Memory B cell (primary cell): ENCODE results near the gene PLEKHH1.
A peak's percentile ranks its signal among the peaks of the same experiment; 100 is the strongest.
"Not testable (repeated sequence)": the region's sequence is repeated elsewhere in the genome, so short reads cannot be mapped to it uniquely, and the experiment has no call there.

ENCODE experiments used
- ATAC-seq: fragments of 150-1000 bp; cut with Tn5 transposase; 2 replicates; pipeline ENCODE4 v1.10.0; 2021; ENCODE audit warnings: low read depth, mild to moderate bottlenecking, moderate library complexity
- DNase-seq, 2 donors: peaks; one replicate each; pipeline ENCODE4 v3.0.0; 2022; ENCODE audit warnings: low spot score in 2 of 2
- H3K27ac Mint-ChIP-seq: one replicate; pipeline ENCODE4 v1.8.0; 2022; ENCODE audit warnings: mild to moderate bottlenecking, moderate library complexity, mixed read lengths
- H3K27me3 Mint-ChIP-seq: one replicate; pipeline ENCODE4 v1.8.0; 2022; ENCODE audit warnings: mixed read lengths
- H3K36me3 Mint-ChIP-seq: one replicate; pipeline ENCODE4 v1.8.0; 2022; ENCODE audit warnings: mild to moderate bottlenecking, mixed read lengths
- H3K4me1 Mint-ChIP-seq: one replicate; pipeline ENCODE4 v1.8.0; 2022; ENCODE audit warnings: mixed read lengths
- H3K4me3 Mint-ChIP-seq: one replicate; pipeline ENCODE4 v1.8.0; 2022; ENCODE audit warnings: mild to moderate bottlenecking, moderate library complexity, mixed read lengths
- H3K9me3 Mint-ChIP-seq: one replicate; pipeline ENCODE4 v1.8.0; 2022; ENCODE audit warnings: mixed read lengths

The PLEKHH1 gene

GRCh38 chr14:67607646-67608045, 74.6 kb downstream of the PLEKHH1 start:
- H3K36me3 Mint-ChIP-seq: no peaks in the 10 kb centered on the region
- no peaks in the 10 kb centered on the region for H3K27me3 Mint-ChIP-seq
- DNase-seq (no peak), ATAC-seq (no peak)
- H3K27ac Mint-ChIP-seq: no peak overlapping the region
- no peak overlapping the region for H3K4me3 Mint-ChIP-seq
- H3K9me3 Mint-ChIP-seq: no peaks in the 10 kb centered on the region
- peaks cover 9% of the 10 kb centered on the region for H3K4me1 Mint-ChIP-seq

- DNase-seq (no peak), ATAC-seq (no peak)
- no peak overlapping the region for H3K4me3 Mint-ChIP-seq
- no peak overlapping the region for H3K27ac Mint-ChIP-seq
- H3K9me3 Mint-ChIP-seq: no peaks in the 10 kb centered on the region
- H3K27me3 Mint-ChIP-seq: no peaks in the 10 kb centered on the region
- H3K4me1 Mint-ChIP-seq: no peaks in the 10 kb centered on the region
- H3K36me3 Mint-ChIP-seq: no peaks in the 10 kb centered on the region
Measured at GRCh38 chr14:67609642-67610310, 76.7 kb downstream of the PLEKHH1 start.

GRCh38 chr14:67610491-67610890, 77.4 kb downstream of the PLEKHH1 start:
- H3K4me1 Mint-ChIP-seq: no peaks in the 10 kb centered on the region
- no peaks in the 10 kb centered on the region for H3K27me3 Mint-ChIP-seq
- no peaks in the 10 kb centered on the region for H3K36me3 Mint-ChIP-seq
- no peak for DNase-seq
- no peak overlapping the region for H3K4me3 Mint-ChIP-seq
- no peak for ATAC-seq
- no peak overlapping the region for H3K27ac Mint-ChIP-seq
- H3K9me3 Mint-ChIP-seq: no peaks in the 10 kb centered on the region

GRCh38 chr14:67618617-67619063, 85.5 kb downstream of the PLEKHH1 start:
- Mint-ChIP-seq H3K27me3 (no peaks in the 10 kb centered on the region), H3K9me3 (no peaks in the 10 kb centered on the region), H3K4me3 (peak overlapping the region; percentile 54), H3K27ac (peak overlapping the region; percentile 96), H3K4me1 (peaks cover 17% of the 10 kb centered on the region), H3K36me3 (no peaks in the 10 kb centered on the region)
- peak; percentile 33 for ATAC-seq
- DNase-seq: peak in 1 of 2 donors; percentile 58

- peak; percentile 89 for ATAC-seq
- H3K27me3 Mint-ChIP-seq: no peaks in the 10 kb centered on the region
- H3K4me1 Mint-ChIP-seq: peaks cover 17% of the 10 kb centered on the region
- DNase-seq: peak; percentile 97 to 98
- H3K36me3 Mint-ChIP-seq: no peaks in the 10 kb centered on the region
- peak within 1 kb of the TSS; percentile 96 for H3K27ac Mint-ChIP-seq
- H3K4me3 Mint-ChIP-seq: peak within 1 kb of the TSS; percentile 90
- no peaks in the 10 kb centered on the region for H3K9me3 Mint-ChIP-seq
Measured at GRCh38 chr14:67619446-67620216, 86.5 kb downstream of the PLEKHH1 start, which contains the start of gene ARG2. ARG2 (plus strand) TSS chr14:67619920; CDS start chr14:67619978, 58 bp downstream.

GRCh38 chr14:67620217-67620785, 87.2 kb downstream of the PLEKHH1 start:
- ATAC-seq (no peak), DNase-seq (no peak)
- no peaks in the 10 kb centered on the region for H3K27me3 Mint-ChIP-seq
- no peaks in the 10 kb centered on the region for H3K9me3 Mint-ChIP-seq
- H3K4me1 Mint-ChIP-seq: peaks cover 17% of the 10 kb centered on the region
- peak overlapping the region; percentile 96 for H3K27ac Mint-ChIP-seq
- peak overlapping the region; percentile 90 for H3K4me3 Mint-ChIP-seq
- no peaks in the 10 kb centered on the region for H3K36me3 Mint-ChIP-seq

- no peaks in the 10 kb centered on the region for H3K27me3 Mint-ChIP-seq
- no peak for DNase-seq
- no peak overlapping the region for H3K4me3 Mint-ChIP-seq
- peaks cover 17% of the 10 kb centered on the region for H3K4me1 Mint-ChIP-seq
- no peak for ATAC-seq
- H3K9me3 Mint-ChIP-seq: no peaks in the 10 kb centered on the region
- H3K27ac Mint-ChIP-seq: no peak overlapping the region
- H3K36me3 Mint-ChIP-seq: no peaks in the 10 kb centered on the region
Measured at GRCh38 chr14:67622675-67623074, 89.6 kb downstream of the PLEKHH1 start.

- Mint-ChIP-seq H3K27ac (no peak overlapping the region), H3K9me3 (no peaks in the 10 kb centered on the region), H3K4me3 (no peak overlapping the region), H3K4me1 (peaks cover 17% of the 10 kb centered on the region), H3K27me3 (no peaks in the 10 kb centered on the region), H3K36me3 (no peaks in the 10 kb centered on the region)
- DNase-seq (no peak), ATAC-seq (no peak)
Measured at GRCh38 chr14:67623114-67623513, 90.0 kb downstream of the PLEKHH1 start.

GRCh38 chr14:67626131-67626530, 93.0 kb downstream of the PLEKHH1 start:
- not testable (repeated sequence) for DNase-seq, H3K4me3 Mint-ChIP-seq, H3K27me3 Mint-ChIP-seq, H3K4me1 Mint-ChIP-seq, H3K27ac Mint-ChIP-seq, H3K9me3 Mint-ChIP-seq, H3K36me3 Mint-ChIP-seq
- ATAC-seq: peak; percentile 22

- ATAC-seq (no peak), DNase-seq (no peak)
- no peak overlapping the region for H3K27ac Mint-ChIP-seq
- H3K36me3 Mint-ChIP-seq: no peaks in the 10 kb centered on the region
- no peaks in the 10 kb centered on the region for H3K4me1 Mint-ChIP-seq
- no peak overlapping the region for H3K4me3 Mint-ChIP-seq
- no peaks in the 10 kb centered on the region for H3K9me3 Mint-ChIP-seq
- no peaks in the 10 kb centered on the region for H3K27me3 Mint-ChIP-seq
Measured at GRCh38 chr14:67627519-67627918, 94.4 kb downstream of the PLEKHH1 start.

- Mint-ChIP-seq H3K4me3 (no peak overlapping the region), H3K4me1 (no peaks in the 10 kb centered on the region), H3K36me3 (peaks cover 2% of the 10 kb centered on the region), H3K27ac (no peak overlapping the region), H3K9me3 (no peaks in the 10 kb centered on the region), H3K27me3 (no peaks in the 10 kb centered on the region)
- DNase-seq (no peak), ATAC-seq (no peak)
Measured at GRCh38 chr14:67630186-67630585, 97.1 kb downstream of the PLEKHH1 start.

- Mint-ChIP-seq H3K27me3 (no peaks in the 10 kb centered on the region), H3K4me1 (no peaks in the 10 kb centered on the region), H3K4me3 (no peak overlapping the region), H3K36me3 (peaks cover 2% of the 10 kb centered on the region), H3K27ac (no peak overlapping the region), H3K9me3 (no peaks in the 10 kb centered on the region)
- ATAC-seq (no peak), DNase-seq (no peak)
Measured at GRCh38 chr14:67630938-67631337, 97.8 kb downstream of the PLEKHH1 start.

- no peak overlapping the region for H3K4me3 Mint-ChIP-seq
- ATAC-seq (no peak), DNase-seq (no peak)
- H3K27ac Mint-ChIP-seq: no peak overlapping the region
- H3K4me1 Mint-ChIP-seq: no peaks in the 10 kb centered on the region
- no peaks in the 10 kb centered on the region for H3K27me3 Mint-ChIP-seq
- H3K36me3 Mint-ChIP-seq: peaks cover 2% of the 10 kb centered on the region
- no peaks in the 10 kb centered on the region for H3K9me3 Mint-ChIP-seq
Measured at GRCh38 chr14:67633451-67634147, 100.5 kb downstream of the PLEKHH1 start.

- ATAC-seq (no peak), DNase-seq (no peak)
- Mint-ChIP-seq H3K9me3 (no peaks in the 10 kb centered on the region), H3K4me3 (no peak overlapping the region), H3K4me1 (no peaks in the 10 kb centered on the region), H3K27ac (no peak overlapping the region), H3K36me3 (peaks cover 2% of the 10 kb centered on the region), H3K27me3 (no peaks in the 10 kb centered on the region)
Measured at GRCh38 chr14:67636361-67636919, 103.3 kb downstream of the PLEKHH1 start.
